SIG-M5 (cell line): ENCODE measurements around the gene CDC42BPA.
"Not testable (repeated sequence)": the region's sequence is repeated elsewhere in the genome, so short reads cannot be mapped to it uniquely, and the experiment has no call there.

Source experiments
- DNase-seq: peaks from one replicate; lab custom pipeline; 2025; lab: John Stamatoyannopoulos, UW

Gene CDC42BPA

GRCh38 chr1:227131193-227131592 is 187.1 kb downstream of the CDC42BPA start:
- DNase-seq, result no peak

GRCh38 chr1:227127891-227128290 is 190.4 kb downstream of the CDC42BPA start:
- no peak for DNase-seq

DNA sequence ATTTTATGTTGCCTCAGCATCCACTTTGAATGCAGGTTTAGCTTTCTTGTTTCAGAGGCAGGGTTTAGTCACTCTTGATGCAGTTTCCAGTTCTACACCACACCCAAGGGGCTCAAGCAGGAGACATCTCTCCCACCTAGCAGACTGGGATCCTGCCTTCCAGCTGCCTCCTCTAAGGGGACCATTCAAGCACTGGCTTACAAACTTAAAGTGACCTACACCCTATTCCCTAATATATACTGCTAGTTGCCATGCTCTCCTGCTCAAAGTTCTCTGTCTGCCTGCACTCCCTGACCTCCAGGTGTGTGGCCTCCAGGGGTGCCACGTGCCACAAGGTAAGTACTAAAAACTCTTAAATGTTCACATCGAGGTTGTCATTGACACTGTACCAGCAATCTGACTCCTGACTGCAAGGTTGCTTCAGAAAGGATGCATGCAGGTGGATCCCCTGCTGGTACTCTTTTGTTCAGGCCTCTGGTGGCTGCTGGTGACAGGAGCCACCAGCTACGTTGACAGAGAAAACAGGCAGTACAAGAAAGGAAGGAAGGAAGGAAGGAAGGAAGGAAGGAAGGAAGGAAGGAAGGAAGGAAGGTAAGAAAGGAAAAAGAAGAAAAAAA is 192.3 kb downstream of the CDC42BPA start:
- DNase-seq, result no peak

GRCh38 chr1:227124473-227124872 is 193.8 kb downstream of the CDC42BPA start:
- no peak for DNase-seq

GRCh38 chr1:227120826-227121225 is 197.5 kb downstream of the CDC42BPA start:
- DNase-seq, result no peak

GRCh38 chr1:227112538-227112937 is 205.8 kb downstream of the CDC42BPA start:
- no peak for DNase-seq

DNA sequence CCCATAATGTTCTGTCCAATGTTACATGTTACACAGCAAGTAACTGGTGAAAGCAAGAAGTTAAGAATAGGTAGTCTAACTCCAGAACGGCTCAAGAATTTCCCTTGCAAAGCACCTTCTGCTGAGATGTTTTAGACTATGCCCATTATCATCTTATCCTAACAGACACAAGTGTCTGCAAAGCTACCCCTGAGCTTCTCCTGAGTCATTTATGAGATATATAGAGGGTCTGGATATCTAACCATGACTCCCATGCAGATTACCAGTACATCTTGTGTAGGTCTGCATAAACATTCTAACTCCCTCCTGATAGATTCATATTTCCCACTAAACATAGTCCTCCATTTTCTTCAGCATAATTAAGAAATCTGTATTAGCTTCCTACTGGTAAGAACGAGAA is 206.5 kb downstream of the CDC42BPA start:
- no peak for DNase-seq

GRCh38 chr1:227105291-227105690 is 213.0 kb downstream of the CDC42BPA start:
- DNase-seq, result not testable (repeated sequence)

GRCh38 chr1:227102056-227102455 is 216.2 kb downstream of the CDC42BPA start:
- DNase-seq, result no peak

DNA sequence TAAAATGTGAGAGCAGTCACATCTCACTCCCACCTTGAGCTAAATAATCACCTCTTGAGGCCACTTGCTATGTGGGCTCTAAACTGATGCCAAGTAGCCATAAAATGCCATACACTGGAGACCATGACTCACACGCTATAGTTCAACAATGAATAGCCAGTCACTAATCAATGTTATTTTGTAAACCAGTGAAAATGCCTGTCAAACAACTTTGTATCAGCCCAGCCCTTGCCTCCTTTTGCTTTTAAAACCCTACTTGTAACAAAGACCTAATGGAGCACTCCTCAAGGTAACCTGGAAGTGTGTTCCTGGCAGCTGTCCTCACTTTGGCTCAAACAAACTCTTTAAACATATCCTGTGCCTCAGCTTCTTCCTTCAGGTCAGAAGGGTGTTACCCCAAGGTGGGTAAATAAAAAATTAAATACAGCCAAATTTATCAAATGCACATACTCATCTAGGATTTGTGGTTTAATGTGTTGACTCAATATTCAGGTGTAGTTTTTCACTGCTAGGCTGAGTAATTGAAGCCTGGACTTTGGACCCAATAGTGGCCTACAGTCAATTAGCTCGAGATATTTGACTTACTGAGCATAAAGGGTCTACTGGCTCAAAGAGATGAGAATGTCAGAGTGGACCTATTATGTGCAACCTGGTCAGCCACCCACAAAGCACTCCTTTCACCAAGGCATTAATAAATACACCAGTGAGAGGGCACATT is 223.9 kb downstream of the CDC42BPA start:
- no peak for DNase-seq

DNA sequence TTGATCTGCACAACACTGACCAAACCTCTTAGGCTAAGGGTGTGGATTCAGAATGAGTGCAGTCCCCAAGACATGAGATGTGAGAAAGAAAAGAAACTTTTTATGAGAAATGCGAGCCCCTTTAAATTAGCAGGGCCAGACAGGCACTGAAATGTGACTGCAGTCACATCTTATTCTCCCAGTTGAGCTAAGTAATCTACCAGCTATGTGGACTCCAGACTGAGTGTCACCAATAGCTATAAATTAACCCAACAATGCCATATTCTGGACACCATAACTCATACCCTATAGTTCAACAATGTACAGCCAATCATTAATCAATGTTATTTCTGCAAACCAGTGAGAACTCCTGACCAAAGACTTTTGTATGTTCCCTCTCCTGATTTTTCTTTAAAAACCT is 225.0 kb downstream of the CDC42BPA start:
- DNase-seq, result no peak

DNA sequence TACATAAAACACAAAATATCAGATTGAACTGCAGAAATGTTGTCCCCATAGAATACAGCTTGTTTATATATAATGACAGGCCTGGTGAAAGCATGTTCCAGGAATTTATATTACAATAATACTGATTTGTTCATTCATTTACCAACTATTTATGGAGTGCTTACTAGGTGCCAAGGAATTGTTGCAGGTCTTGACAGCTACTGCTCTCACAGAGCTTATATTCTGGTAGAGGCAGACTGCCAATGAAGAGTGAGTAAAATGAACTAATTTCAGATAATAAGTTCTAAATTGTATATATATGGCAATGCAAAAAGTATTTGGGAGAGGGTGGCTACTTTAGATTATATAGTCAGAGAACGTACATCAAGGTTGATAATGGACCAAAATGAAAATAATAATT is 226.2 kb downstream of the CDC42BPA start:
- DNase-seq, result no peak

GRCh38 chr1:227086636-227087035 is 231.7 kb downstream of the CDC42BPA start:
- no peak for DNase-seq

GRCh38 chr1:227082999-227083746 is 235.1 kb downstream of the CDC42BPA start:
- no peak for DNase-seq

DNA sequence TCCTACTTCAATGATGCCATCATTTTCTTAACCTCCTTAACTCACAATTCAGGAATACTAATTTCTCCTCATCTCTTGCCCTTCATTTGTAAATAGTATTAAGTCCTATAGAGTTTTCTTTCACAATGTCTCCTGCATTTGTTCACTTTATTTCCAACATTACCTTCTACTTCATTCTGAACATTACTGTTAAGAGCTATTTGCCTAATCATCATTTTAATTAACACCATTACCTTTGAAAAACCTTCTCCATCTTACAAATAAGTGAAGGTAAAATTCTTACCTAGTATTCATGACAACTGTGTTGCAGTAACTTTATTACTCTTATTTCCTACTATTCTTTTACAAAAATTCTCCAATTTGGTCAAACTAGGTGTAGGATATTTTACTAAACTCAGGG is 240.5 kb downstream of the CDC42BPA start:
- DNase-seq, result no peak

DNA sequence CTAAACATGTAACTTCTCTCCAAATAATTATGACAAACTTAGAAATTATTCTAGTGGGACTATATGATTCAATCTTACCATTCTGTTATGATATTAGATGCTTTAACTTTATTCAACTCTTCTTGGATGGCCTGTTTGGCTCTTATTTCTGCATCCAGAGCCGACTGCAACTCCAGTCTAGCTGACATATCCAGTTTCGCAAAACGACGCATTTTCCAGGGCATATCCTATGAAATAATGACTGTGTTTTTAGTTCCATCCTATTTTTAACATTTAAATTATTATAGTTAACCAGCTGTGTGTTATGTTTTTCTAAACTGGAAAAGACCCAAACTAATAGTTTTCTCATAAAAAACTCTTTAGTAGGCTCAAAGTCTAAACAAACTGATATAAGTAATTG is 244.5 kb downstream of the CDC42BPA start:
- DNase-seq, result no peak

GRCh38 chr1:227072991-227073390 is 245.3 kb downstream of the CDC42BPA start:
- DNase-seq, result no peak

- no peak for DNase-seq
Measured at GRCh38 chr1:227071895-227072587, 246.3 kb downstream of the CDC42BPA start.

- no peak for DNase-seq
Measured at GRCh38 chr1:227070638-227071285, 247.5 kb downstream of the CDC42BPA start.

DNA sequence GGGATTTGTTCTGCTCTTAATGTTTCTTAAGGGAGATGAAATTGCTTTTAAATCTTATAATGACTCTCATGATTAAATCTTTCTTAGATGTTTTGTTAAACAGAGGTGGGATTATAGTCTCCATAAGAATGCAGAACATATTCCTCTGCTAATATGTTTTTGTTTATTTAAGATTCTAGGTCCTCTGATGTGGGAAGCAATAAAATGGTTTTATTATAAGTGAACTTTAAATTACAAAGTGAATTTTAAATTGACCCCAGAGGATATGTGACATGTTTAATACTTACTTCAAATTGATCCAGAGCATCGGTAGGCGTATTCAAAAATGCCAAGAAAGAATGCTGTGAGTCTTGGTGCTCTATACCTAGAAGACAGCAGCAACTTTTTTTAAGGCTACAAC is 248.8 kb downstream of the CDC42BPA start:
- DNase-seq, result no peak

DNA sequence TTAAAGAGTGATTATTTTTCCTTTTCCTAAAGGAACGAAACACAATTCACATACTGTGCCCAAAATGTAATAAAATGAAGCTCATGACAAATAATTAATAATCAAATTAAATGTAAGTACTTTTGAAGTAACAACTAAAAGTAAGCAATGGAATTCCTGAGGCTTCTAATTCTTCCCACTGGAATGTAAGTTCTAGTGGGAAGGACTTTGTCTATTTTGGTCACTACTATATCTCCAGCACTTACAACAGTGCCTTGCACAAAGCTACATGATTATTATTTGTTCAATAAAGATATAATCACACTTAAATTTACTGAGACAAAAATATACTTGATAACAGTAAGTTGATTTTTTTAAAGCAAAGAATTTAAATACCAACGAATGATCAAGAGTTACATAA is 249.4 kb downstream of the CDC42BPA start:
- DNase-seq, result no peak

DNA sequence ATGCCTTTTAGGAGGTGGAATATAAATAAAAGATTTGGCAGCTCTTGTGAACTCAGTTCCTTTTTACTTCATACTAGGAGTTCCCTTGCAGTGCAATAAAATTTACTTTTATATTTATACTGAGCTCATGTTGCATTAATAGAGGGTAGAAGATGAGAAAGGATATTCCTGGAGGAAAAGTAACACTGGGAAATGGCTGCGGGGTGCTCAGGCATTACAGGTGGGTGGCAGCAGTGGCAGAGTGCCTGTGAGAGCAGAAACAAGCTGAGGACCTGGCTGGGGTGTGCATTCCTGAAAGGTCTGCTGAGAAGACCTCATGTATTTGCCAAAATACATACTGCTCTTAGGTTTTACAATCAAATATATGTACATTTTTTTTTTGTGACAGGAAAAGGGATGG is 251.3 kb downstream of the CDC42BPA start:
- no peak for DNase-seq
